Stimulated activated CD8-positive, alpha-beta memory T cell treated with anti-CD3 and anti-CD28 coated beads, Interleukin-7, amount 100 ng/mL, for 1 hour (primary cell): ENCODE results near the gene TM2D3.

Source experiments
- DNase-seq, 2 donors: peaks; one replicate each; pipeline ENCODE4 v3.0.0-alpha.2; 2020; ENCODE audit warnings: low read depth in 2 of 2

TM2D3 gene

GRCh38 chr15:101607108-101607507 is 45.1 kb downstream of the TM2D3 start:
- no peak for DNase-seq

GRCh38 chr15:101604124-101604874 is 47.9 kb downstream of the TM2D3 start:
- no peak for DNase-seq

DNA sequence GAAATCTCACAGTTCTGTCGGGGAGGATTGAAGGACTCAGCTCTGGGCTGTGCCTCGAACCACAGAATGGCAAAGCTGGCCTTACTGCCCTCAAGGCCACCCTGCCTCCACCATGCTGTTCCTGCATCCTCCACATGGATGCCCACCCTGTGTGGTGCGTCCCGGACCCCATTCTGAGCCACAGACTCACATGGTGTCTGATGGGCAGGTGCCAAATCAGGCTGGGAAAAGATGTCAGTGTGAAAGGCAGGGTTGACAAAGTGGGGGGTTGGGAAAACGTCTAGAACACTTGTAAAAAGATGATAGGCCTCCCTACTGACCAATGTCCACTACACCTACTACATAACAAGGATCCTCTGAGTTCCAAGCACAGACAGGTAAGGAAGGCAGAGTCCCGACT is 49.4 kb downstream of the TM2D3 start:
- DNase-seq: no peak

GRCh38 chr15:101600035-101600434 is 52.1 kb downstream of the TM2D3 start:
- DNase-seq: no peak

DNA sequence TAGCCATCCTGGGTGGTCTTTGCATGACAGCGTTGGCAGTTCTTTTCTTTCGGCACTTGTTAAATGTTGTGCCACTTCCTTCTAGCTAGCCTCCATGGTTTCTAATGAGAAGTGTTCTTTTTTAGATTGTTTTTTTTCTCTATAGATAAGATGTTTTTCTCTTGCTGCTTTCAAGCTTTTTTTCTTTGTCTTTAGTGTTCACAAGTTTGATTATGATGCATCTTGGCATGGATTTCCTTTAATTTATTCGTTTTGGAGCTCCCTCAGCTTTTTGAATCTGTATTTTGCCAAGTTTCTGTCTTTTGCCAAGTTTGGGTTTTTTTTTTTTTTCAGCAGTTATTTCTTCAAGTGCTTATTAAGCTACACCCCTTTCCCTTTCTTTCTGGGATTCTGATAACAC is 53.1 kb downstream of the TM2D3 start:
- no peak for DNase-seq

DNA sequence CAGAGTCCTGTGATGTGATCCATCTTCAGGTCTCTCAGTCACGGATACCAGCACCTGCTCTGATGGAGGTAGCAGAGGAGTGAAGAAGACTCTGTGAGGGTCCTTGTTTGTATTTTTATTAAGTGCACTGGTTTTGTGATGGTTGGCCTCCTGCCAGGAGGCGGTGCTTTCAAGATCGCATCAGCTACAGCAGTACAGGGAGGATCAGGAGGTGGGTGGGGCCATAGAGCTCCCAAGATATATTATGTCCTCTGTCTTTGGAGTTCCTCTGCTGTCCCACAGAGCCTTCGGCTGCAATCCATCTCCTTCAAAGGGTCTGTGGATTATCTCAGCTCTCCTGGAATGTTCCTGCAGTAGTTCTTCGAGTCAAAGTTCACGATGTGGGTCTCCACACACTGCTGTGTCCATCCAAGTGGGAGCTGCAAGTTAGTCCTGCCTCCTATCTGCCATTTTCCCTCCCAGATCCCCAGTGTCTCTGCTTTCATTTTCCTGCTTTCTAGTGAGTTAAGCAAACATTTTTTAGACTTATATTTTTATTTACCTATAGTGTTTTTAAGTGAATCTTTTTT is 54.7 kb downstream of the TM2D3 start:
- DNase-seq: no peak

DNA sequence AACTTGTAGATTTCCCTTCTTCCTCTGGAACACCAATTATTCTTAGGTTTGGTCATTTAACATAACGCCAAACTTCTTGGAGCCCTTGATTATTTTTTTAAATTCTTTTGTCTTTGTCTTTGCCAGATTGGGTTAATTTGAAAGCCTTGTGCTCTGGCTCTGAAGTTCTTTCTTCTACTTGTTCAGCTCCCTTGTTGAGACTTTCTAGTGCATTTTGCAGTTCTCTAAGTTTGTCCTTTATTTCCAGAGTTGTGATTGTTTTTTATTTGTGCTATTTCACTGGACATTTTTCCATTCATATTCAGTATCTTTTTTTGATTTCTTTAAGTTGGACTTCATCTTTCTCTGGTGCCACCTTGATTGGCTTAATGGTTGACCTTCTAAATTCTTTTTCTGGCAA is 55.5 kb downstream of the TM2D3 start:
- DNase-seq: no peak
